Memory B cell (primary cell): Measurements from ENCODE around the gene BTNL8.
A peak's percentile ranks its signal among the peaks of the same experiment; 100 is the strongest.

Experiments used
- ATAC-seq: fragments of 150-1000 bp; cut with Tn5 transposase; 2 replicates; pipeline ENCODE4 v1.10.0; 2021; ENCODE audit warnings: low read depth, mild to moderate bottlenecking, moderate library complexity
- DNase-seq, 2 donors: peaks; one replicate each; pipeline ENCODE4 v3.0.0; 2022; ENCODE audit warnings: low spot score in 2 of 2
- H3K27ac Mint-ChIP-seq: one replicate; pipeline ENCODE4 v1.8.0; 2022; ENCODE audit warnings: mild to moderate bottlenecking, moderate library complexity, mixed read lengths
- H3K27me3 Mint-ChIP-seq: one replicate; pipeline ENCODE4 v1.8.0; 2022; ENCODE audit warnings: mixed read lengths
- H3K36me3 Mint-ChIP-seq: one replicate; pipeline ENCODE4 v1.8.0; 2022; ENCODE audit warnings: mild to moderate bottlenecking, mixed read lengths
- H3K4me1 Mint-ChIP-seq: one replicate; pipeline ENCODE4 v1.8.0; 2022; ENCODE audit warnings: mixed read lengths
- H3K4me3 Mint-ChIP-seq: one replicate; pipeline ENCODE4 v1.8.0; 2022; ENCODE audit warnings: mild to moderate bottlenecking, moderate library complexity, mixed read lengths
- H3K9me3 Mint-ChIP-seq: one replicate; pipeline ENCODE4 v1.8.0; 2022; ENCODE audit warnings: mixed read lengths

Gene BTNL8

DNA sequence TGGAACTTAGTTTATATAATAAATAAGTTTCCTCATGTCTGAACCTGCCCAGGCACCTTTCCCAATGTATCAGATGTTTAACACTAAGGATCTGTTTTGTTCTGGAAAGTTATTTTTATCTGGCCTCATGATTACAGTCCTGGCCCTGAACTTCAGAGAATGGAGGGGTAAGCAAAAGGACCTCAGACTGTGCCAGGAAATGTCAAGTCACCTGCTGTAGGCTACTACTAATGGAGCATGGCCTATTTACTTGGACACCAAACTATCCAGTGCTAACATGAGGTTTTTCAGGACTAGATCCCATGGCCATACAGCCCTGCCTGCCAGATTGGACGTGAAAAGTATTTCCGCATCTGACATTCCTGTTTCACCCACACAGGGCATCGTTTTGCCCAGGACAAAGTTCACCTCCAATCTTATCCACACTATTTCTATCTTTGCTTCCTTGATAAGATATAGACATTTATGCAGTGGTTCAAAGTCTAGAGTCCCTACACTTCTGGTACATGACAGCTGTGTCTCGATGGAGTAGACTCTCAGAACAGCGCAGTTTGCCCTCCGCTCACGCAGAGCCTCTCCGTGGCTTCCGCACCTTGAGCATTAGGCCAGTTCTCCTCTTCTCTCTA, at the start of gene BTNL8:
Gene BTNL8, plus strand, starts transcription at position 539 of the 626 bp plus-strand sequence. CDS start 152 bp downstream, outside the sequence.
- H3K4me3 Mint-ChIP-seq = no peak within 1 kb of the TSS
- H3K9me3 Mint-ChIP-seq = peaks cover 4% of the 10 kb centered on the region
- H3K27me3 Mint-ChIP-seq = peaks cover 1% of the 10 kb centered on the region
- no peak within 1 kb of the TSS for H3K27ac Mint-ChIP-seq
- ATAC-seq (no peak), DNase-seq (no peak)
- H3K4me1 Mint-ChIP-seq = no peaks in the 10 kb centered on the region
- no peaks in the 10 kb centered on the region for H3K36me3 Mint-ChIP-seq

GRCh38 chr5:180849827-180850226, 49.1 kb upstream of the BTNL8 start:
- Mint-ChIP-seq H3K4me3 (no peak overlapping the region), H3K27me3 (no peaks in the 10 kb centered on the region), H3K9me3 (peaks cover 4% of the 10 kb centered on the region), H3K36me3 (peaks cover 56% of the 10 kb centered on the region), H3K4me1 (peaks cover 21% of the 10 kb centered on the region), H3K27ac (no peak overlapping the region)
- ATAC-seq (no peak), DNase-seq (no peak)

DNA sequence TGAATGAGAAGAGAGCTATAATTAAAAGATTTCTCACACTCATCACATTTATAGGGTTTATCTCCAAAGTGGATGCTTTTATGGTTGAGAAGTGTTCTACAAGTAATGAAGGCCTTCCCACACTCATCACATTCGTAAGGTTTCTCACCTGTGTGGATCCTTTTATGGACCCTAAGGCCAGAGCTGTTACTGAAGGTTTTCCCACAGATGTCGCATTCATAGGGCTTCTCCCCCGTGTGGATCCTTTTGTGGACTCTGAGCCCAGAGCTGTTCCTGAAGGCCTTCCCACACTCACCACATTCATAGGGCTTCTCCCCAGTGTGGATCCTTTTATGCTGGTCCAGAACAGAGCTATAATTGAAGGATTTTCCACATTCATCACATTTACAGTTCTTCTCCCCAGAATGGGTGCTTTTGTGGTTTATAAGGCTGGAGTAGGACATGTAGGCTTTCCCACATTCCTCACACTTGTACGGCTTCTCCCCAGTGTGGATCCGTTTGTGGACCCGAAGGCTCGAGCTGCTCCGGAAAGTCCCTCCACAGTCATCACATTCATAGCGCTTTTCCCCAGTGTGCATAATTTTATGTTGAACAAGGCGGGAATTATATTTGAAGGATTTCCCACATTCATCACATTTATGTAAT, 48.4 kb upstream of the BTNL8 start:
- no peak for ATAC-seq
- Mint-ChIP-seq H3K36me3 (peaks cover 61% of the 10 kb centered on the region), H3K27me3 (no peaks in the 10 kb centered on the region), H3K27ac (no peak overlapping the region), H3K9me3 (peaks cover 4% of the 10 kb centered on the region), H3K4me1 (peaks cover 25% of the 10 kb centered on the region), H3K4me3 (no peak overlapping the region)
- DNase-seq = no peak

DNA sequence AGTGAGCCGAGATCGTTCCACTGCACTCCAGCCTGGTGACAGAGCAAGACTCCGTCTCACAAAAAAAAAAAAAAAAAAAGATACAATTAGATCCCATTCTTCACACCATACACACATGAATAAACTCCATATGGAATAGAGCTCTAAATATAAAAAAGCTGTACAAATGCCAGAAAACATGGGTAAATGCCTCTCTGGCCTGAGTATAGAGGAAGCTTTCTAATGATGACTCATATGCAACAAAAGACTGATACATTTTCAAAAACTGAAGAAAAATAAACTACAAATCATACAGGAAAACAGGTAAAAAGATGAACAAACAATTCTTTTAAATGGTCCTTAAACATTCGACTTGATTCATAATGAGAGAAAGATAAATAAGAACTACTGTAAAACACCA, 46.5 kb upstream of the BTNL8 start:
- H3K4me1 Mint-ChIP-seq = peaks cover 29% of the 10 kb centered on the region
- peaks cover 64% of the 10 kb centered on the region for H3K36me3 Mint-ChIP-seq
- H3K9me3 Mint-ChIP-seq = peaks cover 4% of the 10 kb centered on the region
- H3K27ac Mint-ChIP-seq = no peak overlapping the region
- no peak overlapping the region for H3K4me3 Mint-ChIP-seq
- ATAC-seq = no peak
- no peak for DNase-seq
- no peaks in the 10 kb centered on the region for H3K27me3 Mint-ChIP-seq

DNA sequence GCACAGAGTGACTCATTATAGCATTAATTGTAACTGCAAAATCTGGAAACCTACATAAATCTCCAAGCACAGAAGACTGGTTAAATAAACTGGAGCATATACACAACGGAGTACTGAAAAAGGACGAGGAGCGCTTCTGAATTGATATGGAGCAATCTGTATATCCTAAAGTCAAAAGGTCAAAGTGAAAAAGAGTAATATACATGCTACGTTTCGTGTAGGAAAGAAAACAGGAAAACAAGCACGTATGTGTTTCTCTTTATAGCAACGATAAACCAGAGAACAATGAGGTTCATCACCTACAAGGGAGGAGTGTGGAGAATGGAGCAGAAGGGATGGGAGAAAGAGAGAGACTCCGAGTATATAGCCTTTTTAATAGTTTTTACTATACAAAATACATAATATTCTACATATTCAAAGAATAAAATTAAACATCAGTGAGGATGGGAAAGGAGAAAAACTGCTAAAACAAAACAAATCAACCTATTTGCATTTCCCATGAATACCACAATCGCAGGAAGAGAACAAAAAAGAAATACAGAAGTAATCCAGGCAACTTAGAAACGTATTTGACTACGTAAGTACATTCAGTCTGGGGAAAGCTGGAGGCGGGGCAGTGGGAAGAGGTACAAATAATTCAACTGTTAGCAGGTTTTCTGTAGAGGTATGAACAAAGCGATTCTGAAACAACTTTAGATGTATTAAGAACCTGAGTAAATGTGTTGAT, 45.7 kb upstream of the BTNL8 start:
- Mint-ChIP-seq H3K9me3 (peaks cover 4% of the 10 kb centered on the region), H3K4me1 (peaks cover 30% of the 10 kb centered on the region), H3K27me3 (no peaks in the 10 kb centered on the region), H3K36me3 (peaks cover 58% of the 10 kb centered on the region), H3K27ac (no peak overlapping the region), H3K4me3 (no peak overlapping the region)
- DNase-seq (no peak), ATAC-seq (no peak)

GRCh38 chr5:180853848-180854176, 45.1 kb upstream of the BTNL8 start:
- Mint-ChIP-seq H3K9me3 (peaks cover 4% of the 10 kb centered on the region), H3K4me3 (no peak overlapping the region), H3K27ac (no peak overlapping the region), H3K4me1 (peaks cover 34% of the 10 kb centered on the region), H3K36me3 (peaks cover 53% of the 10 kb centered on the region), H3K27me3 (no peaks in the 10 kb centered on the region)
- ATAC-seq = no peak
- DNase-seq = no peak

- H3K27ac Mint-ChIP-seq = no peak overlapping the region
- no peak overlapping the region for H3K4me3 Mint-ChIP-seq
- no peaks in the 10 kb centered on the region for H3K9me3 Mint-ChIP-seq
- H3K36me3 Mint-ChIP-seq = peaks cover 19% of the 10 kb centered on the region
- no peak for ATAC-seq
- H3K27me3 Mint-ChIP-seq = no peaks in the 10 kb centered on the region
- peaks cover 37% of the 10 kb centered on the region for H3K4me1 Mint-ChIP-seq
- DNase-seq = no peak
These were observed 40.4 kb upstream of the BTNL8 start for GRCh38 chr5:180858586-180858985.

GRCh38 chr5:180860273-180860886, 38.6 kb upstream of the BTNL8 start:
- ATAC-seq (peak; percentile 72), DNase-seq (peak in 1 of 2 donors; percentile 47)
- Mint-ChIP-seq H3K27ac (peak overlapping the region; percentile 75), H3K27me3 (no peaks in the 10 kb centered on the region), H3K9me3 (no peaks in the 10 kb centered on the region), H3K36me3 (peaks cover 12% of the 10 kb centered on the region), H3K4me3 (peak overlapping the region; percentile 84), H3K4me1 (peaks cover 28% of the 10 kb centered on the region)

DNA sequence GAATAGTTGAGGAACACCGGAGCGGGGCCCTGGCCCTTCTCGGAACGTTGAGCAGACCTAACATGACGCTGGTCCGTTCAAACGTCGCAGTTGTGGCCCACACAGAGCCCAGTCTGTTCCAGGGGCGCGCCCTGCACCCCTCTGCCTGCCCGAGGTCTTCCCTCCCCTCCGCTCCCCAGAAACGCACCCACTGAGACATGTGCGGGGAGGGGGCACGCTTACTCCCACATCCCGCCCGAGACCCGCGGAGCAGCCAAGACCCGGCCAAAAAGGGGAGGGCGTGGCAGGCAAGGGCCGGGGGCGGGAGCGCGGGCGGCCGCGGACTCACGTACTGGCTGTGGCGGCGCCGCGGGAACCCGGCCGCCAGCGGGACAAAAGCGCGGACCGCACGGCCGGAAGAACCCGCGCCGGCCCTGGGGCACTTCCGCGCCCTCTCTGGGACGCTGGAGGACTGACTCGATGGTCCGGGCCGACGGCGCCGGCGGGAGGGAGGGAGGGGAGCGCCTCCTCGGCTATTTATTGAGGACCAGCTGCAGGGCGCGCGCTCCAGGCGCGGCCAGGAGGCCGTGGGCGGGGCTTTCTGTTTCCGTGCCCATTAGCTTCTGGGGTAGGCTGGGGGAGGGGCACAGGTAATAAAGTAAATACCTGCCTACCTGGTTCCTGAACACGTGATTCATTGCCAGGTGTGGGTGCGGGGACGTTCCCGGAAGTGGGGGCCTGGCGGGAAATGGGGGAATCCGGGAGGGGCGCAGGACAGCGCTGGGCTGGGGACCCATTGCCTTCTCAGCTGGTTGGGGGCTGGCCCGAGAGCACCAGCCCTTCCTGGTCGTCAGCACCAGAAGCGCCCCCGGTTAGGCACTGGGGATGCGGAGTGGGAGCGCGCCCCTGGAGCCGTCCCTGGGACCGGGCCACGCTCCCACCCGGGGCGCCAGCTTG, 37.8 kb upstream of the BTNL8 start, which contains the start of gene ZFP62:
Gene ZFP62, minus strand, starts transcription at position 390 of the 936 bp plus-strand sequence. Its CDS starts 57 bp downstream, at position 333.
- Mint-ChIP-seq H3K4me3 (peak within 1 kb of the TSS; percentile 84), H3K9me3 (no peaks in the 10 kb centered on the region), H3K4me1 (peaks cover 22% of the 10 kb centered on the region), H3K36me3 (peaks cover 4% of the 10 kb centered on the region), H3K27me3 (no peaks in the 10 kb centered on the region), H3K27ac (peak within 1 kb of the TSS; percentile 75)
- ATAC-seq (peak; percentile 79), DNase-seq (peak; percentile 89 to 91)

DNA sequence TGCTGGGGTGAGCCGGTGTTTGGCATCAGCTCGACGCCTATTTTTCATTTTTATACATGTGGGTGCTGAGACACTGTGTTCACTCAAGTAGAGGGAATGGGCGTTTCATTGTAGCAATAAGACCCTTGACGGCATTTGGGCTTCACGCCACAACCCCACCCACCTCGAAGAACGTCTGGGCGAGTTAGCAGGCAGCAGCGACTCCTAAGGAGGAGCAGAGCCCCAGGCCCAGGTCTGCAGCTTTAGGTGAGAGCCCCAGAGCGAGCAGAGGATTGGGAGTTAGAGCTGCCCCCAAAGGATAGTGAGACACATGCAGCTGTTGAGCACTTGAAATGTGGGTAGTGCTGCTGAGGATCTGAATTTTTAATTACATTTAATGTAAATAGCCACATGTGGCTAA, 36.3 kb upstream of the BTNL8 start:
- H3K27ac Mint-ChIP-seq = no peak overlapping the region
- DNase-seq (no peak), ATAC-seq (no peak)
- no peaks in the 10 kb centered on the region for H3K27me3 Mint-ChIP-seq
- H3K4me3 Mint-ChIP-seq = no peak overlapping the region
- peaks cover 18% of the 10 kb centered on the region for H3K4me1 Mint-ChIP-seq
- no peaks in the 10 kb centered on the region for H3K9me3 Mint-ChIP-seq
- H3K36me3 Mint-ChIP-seq = peaks cover 2% of the 10 kb centered on the region

- no peak overlapping the region for H3K27ac Mint-ChIP-seq
- ATAC-seq (no peak), DNase-seq (no peak)
These were observed 32.8 kb upstream of the BTNL8 start for GRCh38 chr5:180865981-180866695.

DNA sequence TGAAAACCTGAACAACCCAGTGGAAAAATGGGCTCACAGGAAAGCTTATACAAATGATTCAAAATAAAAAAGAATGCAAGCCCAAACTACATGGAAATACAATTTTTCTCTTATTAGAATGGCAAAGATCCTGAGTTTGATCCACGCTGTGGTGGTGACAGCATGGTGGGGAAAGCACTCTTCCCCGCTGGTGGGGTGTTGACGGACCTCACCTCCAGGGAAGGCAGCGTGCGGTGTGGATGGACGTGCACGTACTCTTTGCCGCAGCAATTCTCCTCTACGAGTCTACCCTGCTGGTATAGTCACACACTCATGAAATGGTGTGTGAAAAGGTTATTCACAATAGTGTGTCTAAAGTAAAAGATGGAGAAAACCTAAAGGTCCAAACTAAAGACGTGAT, 32.0 kb upstream of the BTNL8 start:
- DNase-seq (no peak), ATAC-seq (no peak)
- Mint-ChIP-seq H3K9me3 (no peaks in the 10 kb centered on the region), H3K4me1 (peaks cover 6% of the 10 kb centered on the region), H3K27me3 (peaks cover 3% of the 10 kb centered on the region), H3K27ac (no peak overlapping the region), H3K36me3 (no peaks in the 10 kb centered on the region), H3K4me3 (no peak overlapping the region)

More at GRCh38 chr5:180865981-180866695, 32.8 kb upstream of the BTNL8 start:
- Mint-ChIP-seq H3K4me3 (no peak overlapping the region), H3K36me3 (no peaks in the 10 kb centered on the region), H3K4me1 (peaks cover 6% of the 10 kb centered on the region), H3K27me3 (peaks cover 3% of the 10 kb centered on the region), H3K9me3 (no peaks in the 10 kb centered on the region)

GRCh38 chr5:180868960-180869359, 30.0 kb upstream of the BTNL8 start:
- ATAC-seq = peak; percentile 48
- Mint-ChIP-seq H3K4me3 (no peak overlapping the region), H3K27me3 (peaks cover 3% of the 10 kb centered on the region), H3K4me1 (peaks cover 10% of the 10 kb centered on the region), H3K36me3 (no peaks in the 10 kb centered on the region), H3K9me3 (no peaks in the 10 kb centered on the region), H3K27ac (no peak overlapping the region)
- peak; percentile 51 to 62 for DNase-seq
